ENCODE data around the gene NTN1.

DNA sequence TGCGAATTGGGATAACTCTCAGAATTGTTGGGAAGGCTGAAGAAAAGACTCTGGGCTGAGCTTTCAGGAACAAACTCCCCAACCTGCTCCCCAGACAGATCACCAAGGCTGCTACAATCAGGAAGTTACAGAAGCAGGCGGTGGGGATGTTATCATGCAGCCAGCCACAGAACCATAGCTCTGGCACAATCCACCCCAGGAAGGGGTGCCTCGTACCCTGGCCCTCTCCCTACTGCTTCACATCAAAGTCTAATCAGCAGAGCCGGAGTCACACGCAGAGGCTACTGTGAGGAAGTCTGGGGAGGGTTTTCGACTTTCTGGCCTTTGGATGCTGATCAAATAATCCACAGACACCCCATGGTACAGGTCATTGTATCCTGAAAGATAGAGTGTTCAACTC is 86.8 kb downstream of the NTN1 start:
- TF ChIP-seq, protein P1, sequence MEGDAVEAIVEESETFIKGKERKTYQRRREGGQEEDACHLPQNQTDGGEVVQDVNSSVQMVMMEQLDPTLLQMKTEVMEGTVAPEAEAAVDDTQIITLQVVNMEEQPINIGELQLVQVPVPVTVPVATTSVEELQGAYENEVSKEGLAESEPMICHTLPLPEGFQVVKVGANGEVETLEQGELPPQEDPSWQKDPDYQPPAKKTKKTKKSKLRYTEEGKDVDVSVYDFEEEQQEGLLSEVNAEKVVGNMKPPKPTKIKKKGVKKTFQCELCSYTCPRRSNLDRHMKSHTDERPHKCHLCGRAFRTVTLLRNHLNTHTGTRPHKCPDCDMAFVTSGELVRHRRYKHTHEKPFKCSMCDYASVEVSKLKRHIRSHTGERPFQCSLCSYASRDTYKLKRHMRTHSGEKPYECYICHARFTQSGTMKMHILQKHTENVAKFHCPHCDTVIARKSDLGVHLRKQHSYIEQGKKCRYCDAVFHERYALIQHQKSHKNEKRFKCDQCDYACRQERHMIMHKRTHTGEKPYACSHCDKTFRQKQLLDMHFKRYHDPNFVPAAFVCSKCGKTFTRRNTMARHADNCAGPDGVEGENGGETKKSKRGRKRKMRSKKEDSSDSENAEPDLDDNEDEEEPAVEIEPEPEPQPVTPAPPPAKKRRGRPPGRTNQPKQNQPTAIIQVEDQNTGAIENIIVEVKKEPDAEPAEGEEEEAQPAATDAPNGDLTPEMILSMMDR (IDR thresholded peaks at IDR 0.05), result no peak
- no peak for TF ChIP-seq POLR2A (IDR thresholded peaks at IDR 0.05)
